ENCODE measurements around the gene EFL1.

- no peak for TF ChIP-seq CTCF (optimal IDR thresholded peaks at IDR 0.05 in 1 of 3, IDR thresholded peaks at IDR 0.05 in 1 of 3, conservative IDR thresholded peaks at IDR 0.05 in 1 of 3; ENCODE audit: extremely low read depth in 1 of 3, insufficient read depth in 2 of 3, low read length in 3 of 3)
- no peak for TF ChIP-seq EZH2 (IDR thresholded peaks at IDR 0.05; ENCODE audit: low read length)
Measured at GRCh38 chr15:82196353-82196752, 66.2 kb downstream of the EFL1 start.
